Cerebellar cortex (tissue), 1 donor: ENCODE measurements around the gene APOM.

Experiments used
- DNase-seq: peaks from one replicate; pipeline ENCODE4 v3.0.0-alpha.2; 2015; ENCODE audit warnings: low spot score

APOM gene

GRCh38 chr6:31658158-31658688 is 2.5 kb downstream of the APOM start:
- no peak for DNase-seq

GRCh38 chr6:31658983-31659648 is 3.4 kb downstream of the APOM start:
- no peak for DNase-seq

- DNase-seq = no peak
Observed at GRCh38 chr6:31659649-31660380, 4.1 kb downstream of the APOM start.

- peak; percentile 83 for DNase-seq
Observed at GRCh38 chr6:31660381-31661261, 4.9 kb downstream of the APOM start, which contains the start of gene C6orf47. Gene C6orf47 (minus strand): TSS chr6:31660778. CDS start chr6:31659947, 831 bp downstream.

- no peak for DNase-seq
Observed at GRCh38 chr6:31661262-31662123, 5.8 kb downstream of the APOM start.

- DNase-seq = no peak
Observed at GRCh38 chr6:31662124-31662723, 6.5 kb downstream of the APOM start.

- DNase-seq = no peak
Observed at GRCh38 chr6:31663126-31663960, 7.6 kb downstream of the APOM start.

GRCh38 chr6:31663961-31664789 is 8.5 kb downstream of the APOM start:
- no peak for DNase-seq

GRCh38 chr6:31664790-31665500 is 9.3 kb downstream of the APOM start, which contains the start of gene GPANK1:
Gene GPANK1 (minus strand): TSS chr6:31664997. CDS start chr6:31664478, 519 bp downstream.
- DNase-seq = peak; percentile 99

GRCh38 chr6:31665501-31666336 is 10.0 kb downstream of the APOM start, which contains the start of gene CSNK2B:
Gene CSNK2B (plus strand): TSS chr6:31666080. CDS start chr6:31666832, 752 bp downstream.
- DNase-seq = peak; percentile 99

GRCh38 chr6:31666337-31666965 is 10.8 kb downstream of the APOM start:
- no peak for DNase-seq

GRCh38 chr6:31669676-31670075 is 14.0 kb downstream of the APOM start, which contains the start of gene LY6G5B:
Gene LY6G5B (plus strand): TSS chr6:31669976. CDS start chr6:31670951, 975 bp downstream.
- DNase-seq = no peak

GRCh38 chr6:31676322-31676903 is 20.7 kb downstream of the APOM start:
- DNase-seq = no peak

- no peak for DNase-seq
Observed at GRCh38 chr6:31676904-31677303, 21.2 kb downstream of the APOM start.

- DNase-seq = no peak
Observed at GRCh38 chr6:31677955-31678354, 22.3 kb downstream of the APOM start.
